ENCODE results near the gene OR5C1.
A peak's percentile ranks its signal among the peaks of the same experiment; 100 is the strongest.
"Not testable (repeated sequence)": the region's sequence is repeated elsewhere in the genome, so short reads cannot be mapped to it uniquely, and the experiment has no call there.

OR5C1 gene
- 0 to 0.88 (median 0) reads per million in 17 experiments for total RNA-seq

DNA sequence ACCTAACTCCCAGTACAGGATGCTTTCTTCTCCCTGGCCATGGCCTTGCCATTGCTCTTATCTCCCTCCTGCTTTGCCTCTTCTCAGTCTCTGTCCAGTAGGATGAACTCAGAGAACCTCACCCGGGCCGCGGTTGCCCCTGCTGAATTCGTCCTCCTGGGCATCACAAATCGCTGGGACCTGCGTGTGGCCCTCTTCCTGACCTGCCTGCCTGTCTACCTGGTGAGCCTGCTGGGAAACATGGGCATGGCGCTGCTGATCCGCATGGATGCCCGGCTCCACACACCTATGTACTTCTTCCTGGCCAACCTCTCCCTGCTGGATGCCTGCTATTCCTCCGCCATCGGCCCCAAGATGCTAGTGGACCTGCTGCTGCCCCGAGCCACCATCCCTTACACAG is at the start of gene OR5C1:
OR5C1 (plus strand) TSS at position 103 of the 400 bp plus-strand sequence; CDS start at position 103, 0 bp downstream.
- no peak for DNase-seq

DNA sequence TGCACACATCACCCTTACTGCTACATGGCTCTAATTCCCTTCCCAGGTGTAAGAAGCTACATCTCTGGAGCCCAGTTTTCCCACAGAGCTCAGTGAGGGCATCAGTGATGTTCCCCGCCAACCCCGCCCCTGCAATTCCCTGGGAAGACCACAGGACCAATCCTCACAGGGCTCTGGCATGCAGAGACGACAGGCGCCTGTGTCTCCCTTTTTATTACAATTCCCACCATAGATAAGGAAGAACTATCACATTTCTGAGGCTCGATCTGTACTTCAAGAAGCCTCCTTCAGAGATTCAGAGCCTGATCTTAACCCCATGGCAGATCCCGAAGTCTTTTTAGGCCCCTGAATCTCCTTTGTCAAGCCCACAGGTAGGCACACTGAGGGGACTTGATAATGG is 46.7 kb upstream of the OR5C1 start, which contains the start of gene OR1L6:
OR1L6 (plus strand) TSS at position 301 of the 400 bp plus-strand sequence. CDS start 7,545 bp downstream, outside the sequence.
- no peak for DNase-seq

DNA sequence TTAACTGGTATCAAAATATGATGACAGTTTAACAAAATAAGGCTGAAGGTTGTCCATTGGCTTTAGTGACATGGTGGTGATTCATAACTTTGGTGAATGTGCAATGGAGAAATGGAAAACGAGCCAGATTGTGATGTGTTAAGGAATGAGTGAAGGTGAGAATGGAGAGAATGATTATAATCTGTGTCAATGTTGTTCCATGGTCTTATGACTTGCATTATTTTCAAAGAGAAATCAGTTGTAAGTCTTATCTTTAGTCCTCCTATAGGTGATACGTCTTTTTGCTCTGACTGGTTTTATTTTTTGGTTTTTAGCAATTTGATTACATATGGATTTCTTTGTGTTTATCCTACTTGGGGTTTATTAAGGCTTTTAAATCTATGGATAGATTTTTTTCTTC is 33.9 kb upstream of the OR5C1 start:
- DNase-seq = no peak

DNA sequence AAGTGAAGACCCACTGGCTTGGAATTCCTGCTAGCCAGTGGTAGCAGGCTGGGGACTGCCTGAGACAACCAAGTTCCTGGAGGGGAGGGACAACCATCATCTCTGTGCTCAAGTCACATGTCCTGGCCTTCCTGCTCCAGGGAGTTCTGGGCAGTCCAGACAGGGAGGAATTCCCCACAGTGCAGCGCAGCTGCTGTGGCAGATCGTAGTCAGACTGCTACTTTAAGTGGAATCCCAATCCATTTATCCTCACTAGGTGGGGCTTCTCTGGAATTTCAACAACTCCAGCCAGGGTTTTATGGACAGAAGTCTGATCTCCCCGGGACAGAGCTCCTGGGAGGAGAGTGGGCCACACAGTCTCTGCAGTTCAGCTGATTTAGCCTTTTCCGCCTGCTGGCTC is 20.9 kb upstream of the OR5C1 start:
- DNase-seq = no peak

DNA sequence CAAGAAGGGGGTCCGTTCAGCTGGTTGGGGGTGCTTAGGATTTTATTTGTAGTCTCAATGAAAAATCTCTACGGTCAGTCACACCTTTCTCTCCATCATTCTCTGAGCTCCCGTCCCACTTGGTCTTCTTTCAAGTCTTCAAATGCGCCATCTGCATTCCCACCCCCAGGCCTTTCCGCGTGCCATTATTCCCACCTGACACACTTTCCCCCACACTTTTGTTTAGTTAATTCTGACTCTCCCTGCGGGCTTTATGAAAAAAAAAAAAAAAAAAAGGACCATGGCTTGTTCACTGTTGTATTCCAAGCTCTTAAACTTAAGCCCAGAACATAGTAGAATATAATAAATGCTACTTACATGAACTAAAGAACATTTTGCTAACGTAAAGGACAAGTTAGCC is 11.7 kb upstream of the OR5C1 start:
- no peak for DNase-seq

DNA sequence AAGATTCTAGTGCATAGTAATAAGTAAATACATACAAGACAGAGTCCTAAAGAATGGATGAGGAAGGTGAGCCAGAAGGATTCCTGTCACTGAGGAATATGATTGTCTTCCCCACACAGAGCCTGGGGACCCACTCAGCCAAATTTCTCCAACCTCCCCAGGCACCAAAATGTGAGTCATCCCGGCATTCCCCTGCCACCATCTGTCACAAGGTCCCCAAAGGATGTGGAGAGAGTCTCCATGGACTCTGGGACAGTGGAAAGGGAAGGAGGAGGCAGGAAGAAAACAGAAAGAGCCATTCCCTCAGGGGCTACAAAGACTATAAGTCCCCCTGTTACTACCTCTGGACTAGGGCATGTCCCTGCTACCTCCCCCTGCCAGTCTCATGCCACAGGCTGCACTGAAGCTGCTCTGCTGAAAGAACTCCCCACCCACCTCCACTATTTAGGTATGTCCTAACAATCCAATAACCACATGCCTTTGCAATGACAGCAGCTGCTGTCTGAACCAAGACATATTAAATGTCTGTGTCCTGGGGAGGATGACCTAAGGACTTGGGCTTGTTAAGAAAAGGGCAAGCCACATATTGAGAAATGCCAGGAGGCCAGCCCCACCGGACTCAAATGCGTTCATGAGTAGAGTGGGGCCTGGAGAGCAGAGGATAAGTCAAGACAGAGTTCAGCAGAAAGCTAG is 10.7 kb upstream of the OR5C1 start:
- DNase-seq = no peak

DNA sequence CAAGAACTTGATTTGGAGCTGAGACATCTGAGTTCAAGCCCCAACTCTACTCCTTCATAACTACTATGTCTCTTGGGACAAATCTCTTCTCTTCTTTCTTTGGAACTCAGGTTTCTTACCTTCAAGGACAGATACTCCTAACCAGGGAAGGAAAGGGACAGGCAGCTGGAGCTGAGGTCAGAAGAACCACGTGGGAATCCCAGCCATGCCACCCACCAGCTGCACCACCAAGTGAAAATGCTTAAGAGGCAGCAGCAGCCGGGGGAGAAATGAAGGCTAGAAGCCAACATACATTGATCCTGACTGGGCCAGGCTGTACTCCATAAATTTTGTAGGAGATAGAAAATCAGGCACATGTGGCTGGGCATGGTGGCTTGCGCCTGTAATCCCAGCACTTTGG is 9.6 kb upstream of the OR5C1 start:
- no peak for DNase-seq

DNA sequence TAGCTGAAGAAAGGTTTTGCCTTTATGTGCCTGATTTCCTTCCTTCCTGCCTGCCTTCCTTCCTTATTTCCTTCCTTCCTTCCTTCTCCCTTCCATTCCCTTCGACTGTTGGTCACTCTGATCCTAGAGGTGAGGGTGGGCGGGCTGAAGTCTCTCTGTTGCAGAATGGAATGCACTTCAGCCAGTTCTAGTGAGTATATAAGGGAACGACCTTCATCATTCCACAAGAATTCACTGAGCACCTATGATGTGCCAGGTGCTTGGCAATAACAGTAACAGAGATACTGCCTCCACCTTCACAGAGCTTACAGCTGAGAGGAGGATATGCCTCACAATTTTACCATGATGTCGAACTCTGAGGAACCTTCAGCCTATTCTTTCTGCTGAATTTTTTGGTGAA is 8.7 kb upstream of the OR5C1 start:
- no peak for DNase-seq

DNA sequence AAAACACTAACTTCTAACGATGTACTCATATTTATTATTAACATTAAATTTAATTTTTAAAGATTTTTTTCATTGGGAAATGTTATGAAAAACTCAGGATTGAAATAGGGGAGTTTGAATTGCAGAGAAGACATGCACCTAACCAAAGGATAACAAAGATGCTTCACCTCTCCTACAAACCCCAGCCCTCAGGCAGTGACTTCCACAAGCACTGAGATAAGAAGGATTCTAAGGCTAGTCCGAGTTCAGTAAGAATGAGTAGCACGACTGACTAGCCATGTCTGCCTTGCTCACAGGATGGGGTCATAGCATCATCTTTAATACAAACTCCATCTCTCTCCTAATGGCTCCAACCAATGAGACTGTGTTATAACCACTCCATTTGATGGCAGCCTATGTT is 7.1 kb upstream of the OR5C1 start:
- no peak for DNase-seq

DNA sequence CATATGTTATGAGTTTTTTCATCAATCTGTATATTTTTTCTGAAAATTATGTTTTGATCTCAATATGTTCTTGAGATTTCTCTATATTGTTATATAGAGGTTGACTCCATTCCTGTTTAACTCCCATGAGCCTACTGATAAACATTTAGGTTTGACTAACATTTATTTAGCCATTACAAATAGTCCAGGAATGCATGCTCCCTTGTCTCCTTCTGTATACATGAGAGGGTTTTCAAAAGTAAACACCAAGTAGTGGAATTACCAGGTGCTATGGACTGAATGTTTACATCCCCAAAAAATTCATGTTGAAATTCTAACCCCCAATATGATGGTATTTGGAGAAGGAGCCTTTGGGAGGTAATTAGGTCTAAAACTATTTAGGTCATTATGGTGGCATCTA is 3.5 kb upstream of the OR5C1 start:
- DNase-seq = no peak

DNA sequence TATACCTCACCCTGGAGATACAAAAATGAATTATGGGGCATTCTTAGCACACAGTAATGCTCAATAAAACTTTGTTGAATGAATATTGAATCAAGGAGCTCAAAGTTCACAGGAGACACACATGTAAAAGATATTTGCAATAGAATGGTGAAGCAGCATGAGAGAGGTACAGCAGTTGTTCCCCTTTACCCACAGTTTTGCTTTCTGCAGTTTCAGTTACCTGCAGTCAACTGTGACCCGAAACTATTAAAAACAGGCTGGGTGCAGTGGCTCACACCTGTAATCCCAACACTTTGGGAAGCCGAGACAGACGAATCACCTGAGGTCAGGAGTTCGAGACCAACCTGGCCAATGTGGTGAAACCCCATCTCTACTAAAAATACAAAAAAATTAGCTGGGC is 2.4 kb upstream of the OR5C1 start:
- no peak for DNase-seq

DNA sequence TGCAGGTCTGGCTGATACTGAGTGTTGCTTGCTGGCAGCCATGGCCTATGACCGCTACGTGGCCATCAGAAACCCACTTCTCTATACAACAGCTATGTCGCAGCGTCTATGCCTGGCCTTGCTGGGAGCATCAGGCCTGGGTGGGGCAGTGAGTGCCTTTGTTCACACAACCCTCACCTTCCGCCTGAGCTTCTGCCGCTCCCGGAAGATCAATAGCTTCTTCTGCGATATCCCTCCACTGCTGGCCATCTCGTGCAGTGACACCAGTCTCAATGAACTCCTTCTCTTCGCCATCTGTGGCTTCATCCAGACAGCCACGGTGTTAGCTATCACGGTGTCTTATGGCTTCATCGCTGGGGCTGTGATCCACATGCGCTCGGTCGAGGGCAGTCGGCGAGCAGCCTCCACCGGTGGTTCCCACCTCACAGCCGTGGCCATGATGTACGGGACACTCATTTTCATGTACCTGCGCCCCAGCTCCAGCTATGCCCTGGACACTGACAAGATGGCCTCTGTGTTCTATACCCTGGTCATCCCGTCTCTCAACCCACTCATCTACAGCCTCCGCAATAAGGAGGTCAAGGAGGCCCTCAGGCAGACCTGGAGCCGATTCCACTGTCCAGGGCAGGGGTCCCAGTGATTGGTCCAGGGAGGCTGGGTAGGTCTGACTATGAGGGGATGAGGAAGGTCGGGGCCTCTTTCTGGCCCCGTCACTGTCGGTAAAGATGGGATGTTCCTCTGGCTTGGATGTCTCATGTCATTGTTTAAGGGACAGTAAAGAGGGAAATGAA is 718 bp downstream of the OR5C1 start:
- no peak for DNase-seq

DNA sequence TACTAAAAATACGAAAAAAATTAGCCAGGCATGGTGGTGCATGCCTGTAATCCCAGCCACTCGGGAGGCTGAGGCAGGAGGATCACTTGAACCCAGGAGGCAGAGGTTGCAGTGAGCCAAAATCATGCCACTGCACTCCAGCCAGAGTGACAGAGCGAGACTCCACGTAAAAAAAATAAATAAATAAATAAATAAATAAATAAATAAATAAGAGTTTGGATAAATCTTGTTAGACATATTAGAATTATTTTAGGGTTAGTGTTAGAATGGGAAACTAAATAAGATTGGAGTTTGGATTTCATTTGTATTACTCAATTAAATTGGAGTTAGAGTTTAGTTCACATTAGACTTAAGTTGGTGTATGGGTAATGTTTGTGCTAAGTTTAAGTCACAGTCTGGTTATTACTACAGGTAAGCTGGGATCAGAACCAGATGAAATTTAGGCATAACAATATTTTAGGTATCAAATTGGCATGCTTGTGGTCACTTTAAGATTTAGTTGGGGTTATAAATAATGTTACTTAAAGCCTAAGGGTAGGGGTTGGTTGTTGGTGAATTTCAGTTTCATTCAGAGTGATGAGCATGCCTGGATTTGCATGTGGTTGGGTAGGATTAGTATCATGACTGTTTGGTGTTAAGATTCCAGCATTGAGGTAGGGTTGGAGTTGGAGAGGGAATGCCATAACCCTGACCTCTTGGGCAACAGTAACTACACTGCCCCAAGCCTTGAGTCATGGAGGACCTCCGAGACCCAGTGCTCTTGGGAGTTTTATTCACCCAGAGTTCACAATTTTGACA is 3.3 kb downstream of the OR5C1 start:
- no peak for DNase-seq

DNA sequence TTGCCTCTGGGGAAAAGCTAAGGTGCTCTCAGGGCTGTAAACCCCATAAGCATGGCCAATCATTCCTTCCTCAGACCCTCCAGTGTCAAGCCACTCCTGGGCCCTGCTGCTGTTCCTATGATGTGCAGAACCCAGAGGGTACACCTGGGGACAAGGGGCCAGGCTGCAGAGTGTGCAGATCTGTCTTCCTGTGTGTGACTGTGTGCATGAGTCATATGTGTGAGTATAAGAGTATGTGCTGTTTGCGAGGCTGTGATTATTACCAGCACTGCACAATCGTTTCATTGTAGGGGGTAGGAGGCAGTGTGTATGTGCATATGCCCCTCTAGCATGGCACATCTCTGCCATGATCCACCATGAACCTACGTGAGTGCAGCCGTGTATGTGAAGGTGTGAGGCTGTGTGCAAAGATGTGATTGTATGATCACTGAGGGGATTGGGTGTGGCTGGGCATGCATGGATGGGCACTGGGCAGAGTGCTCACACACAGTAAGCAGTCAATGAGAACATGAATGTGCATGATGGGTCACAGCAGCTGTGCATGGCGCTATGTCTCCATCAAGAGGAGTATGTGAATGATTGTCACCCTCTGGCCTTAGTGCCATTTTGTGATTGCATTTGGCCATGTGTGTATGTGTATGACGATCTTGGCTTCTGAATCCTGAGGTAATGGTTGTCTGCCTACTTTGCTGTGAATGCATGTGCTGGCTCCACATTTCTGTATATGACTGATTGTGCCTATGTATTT is 8.8 kb downstream of the OR5C1 start:
- no peak for DNase-seq

DNA sequence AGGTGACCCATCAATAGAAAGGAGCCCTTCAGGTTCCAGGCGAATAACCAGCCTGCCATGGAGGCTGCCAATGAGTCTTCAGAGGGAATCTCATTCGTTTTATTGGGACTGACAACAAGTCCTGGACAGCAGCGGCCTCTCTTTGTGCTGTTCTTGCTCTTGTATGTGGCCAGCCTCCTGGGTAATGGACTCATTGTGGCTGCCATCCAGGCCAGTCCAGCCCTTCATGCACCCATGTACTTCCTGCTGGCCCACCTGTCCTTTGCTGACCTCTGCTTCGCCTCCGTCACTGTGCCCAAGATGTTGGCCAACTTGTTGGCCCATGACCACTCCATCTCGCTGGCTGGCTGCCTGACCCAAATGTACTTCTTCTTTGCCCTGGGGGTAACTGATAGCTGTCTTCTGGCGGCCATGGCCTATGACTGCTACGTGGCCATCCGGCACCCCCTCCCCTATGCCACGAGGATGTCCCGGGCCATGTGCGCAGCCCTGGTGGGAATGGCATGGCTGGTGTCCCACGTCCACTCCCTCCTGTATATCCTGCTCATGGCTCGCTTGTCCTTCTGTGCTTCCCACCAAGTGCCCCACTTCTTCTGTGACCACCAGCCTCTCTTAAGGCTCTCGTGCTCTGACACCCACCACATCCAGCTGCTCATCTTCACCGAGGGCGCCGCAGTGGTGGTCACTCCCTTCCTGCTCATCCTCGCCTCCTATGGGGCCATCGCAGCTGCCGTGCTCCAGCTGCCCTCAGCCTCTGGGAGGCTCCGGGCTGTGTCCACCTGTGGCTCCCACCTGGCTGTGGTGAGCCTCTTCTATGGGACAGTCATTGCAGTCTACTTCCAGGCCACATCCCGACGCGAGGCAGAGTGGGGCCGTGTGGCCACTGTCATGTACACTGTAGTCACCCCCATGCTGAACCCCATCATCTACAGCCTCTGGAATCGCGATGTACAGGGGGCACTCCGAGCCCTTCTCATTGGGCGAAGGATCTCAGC is 11.6 kb downstream of the OR5C1 start, which contains the start of gene OR1K1:
OR1K1 (plus strand) TSS at position 58 of the 995 bp plus-strand sequence; CDS start at position 58, 0 bp downstream.
- no peak for DNase-seq

DNA sequence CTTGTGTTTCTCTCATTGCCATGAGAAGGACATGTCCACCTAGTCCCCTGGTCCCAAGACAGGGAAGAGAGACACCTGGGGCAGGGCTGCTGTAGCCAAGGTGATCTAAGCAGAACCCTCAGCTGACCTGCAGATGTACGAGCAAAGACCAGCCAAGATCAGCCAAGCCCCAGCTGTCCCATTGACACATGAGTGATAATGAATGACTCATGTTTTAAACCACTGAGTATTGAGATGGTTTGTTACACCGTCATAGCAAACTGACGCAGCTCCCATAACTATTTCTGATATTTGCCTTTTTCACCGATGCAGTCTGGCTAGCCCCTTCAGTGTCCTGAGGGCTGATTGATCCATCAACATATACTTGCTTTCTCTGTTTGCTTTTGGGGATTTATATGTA is 17.9 kb downstream of the OR5C1 start:
- DNase-seq = no peak

DNA sequence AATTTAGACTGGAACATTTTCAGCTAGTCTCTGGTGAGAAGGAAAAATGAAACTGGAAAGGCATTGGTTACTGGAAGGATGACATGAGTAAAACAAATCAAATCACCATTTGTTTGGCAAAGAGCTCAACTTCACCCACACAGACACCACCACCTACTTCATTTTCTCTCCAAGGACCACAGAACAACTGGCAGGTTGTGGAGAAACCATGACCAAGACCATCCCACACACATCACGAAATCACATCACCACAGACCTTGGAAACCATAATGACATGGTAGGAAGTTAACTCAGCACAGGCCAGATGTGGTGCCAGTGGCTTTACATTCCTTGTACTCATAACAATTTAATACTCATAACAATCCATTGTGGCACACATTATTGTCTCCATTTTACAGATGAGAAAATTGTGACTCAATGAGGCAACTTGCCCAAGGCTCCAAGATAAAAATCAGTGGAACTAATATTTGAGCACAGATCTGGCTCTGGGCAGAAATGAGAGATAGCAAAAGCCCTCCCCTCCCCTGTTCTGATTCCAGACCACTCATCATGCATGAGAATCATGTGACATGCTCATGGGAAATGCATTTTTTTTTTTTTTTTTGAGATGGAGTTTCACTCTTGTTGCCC is 18.7 kb downstream of the OR5C1 start:
- DNase-seq = peak; percentile 52 to 81 (median 60)

DNA sequence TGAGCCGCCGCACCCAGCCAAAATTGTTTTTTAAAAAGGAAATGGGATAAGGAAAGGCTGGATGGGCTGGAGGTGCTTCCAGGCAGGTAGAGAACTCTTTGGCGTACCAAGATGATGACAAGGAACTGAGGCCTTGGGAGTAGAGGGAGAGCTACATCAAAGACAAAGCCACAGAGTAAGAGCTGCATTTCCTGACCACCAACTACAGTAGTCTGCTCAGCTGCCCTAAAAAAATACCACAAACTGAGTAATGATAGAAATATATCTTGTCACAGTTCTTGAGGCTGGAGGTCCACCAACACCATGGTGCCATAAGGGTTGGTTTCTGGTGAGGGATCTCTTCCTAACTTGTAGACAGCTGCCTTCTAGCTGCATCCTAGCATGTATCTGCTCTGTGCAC is 19.4 kb downstream of the OR5C1 start:
- DNase-seq = no peak

DNA sequence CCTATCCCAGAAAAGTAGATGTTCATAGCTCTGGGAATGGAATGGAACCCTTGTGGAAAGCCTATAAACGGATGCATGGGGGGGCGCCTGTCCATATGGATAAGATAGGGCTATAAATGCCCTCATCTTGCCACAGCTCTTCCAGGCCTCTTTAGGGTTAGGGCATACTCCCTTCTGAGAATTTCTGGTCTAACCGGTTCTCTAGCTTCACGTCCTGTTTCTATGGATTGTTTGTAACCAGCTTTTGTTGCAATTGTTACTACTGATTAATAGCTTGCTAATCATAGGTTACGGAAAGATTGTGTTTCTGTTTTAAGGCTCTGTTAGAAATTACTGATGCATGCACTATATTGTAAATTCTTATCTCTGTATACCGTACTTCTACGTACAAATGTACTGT is 20.5 kb downstream of the OR5C1 start:
- DNase-seq = not testable (repeated sequence)

DNA sequence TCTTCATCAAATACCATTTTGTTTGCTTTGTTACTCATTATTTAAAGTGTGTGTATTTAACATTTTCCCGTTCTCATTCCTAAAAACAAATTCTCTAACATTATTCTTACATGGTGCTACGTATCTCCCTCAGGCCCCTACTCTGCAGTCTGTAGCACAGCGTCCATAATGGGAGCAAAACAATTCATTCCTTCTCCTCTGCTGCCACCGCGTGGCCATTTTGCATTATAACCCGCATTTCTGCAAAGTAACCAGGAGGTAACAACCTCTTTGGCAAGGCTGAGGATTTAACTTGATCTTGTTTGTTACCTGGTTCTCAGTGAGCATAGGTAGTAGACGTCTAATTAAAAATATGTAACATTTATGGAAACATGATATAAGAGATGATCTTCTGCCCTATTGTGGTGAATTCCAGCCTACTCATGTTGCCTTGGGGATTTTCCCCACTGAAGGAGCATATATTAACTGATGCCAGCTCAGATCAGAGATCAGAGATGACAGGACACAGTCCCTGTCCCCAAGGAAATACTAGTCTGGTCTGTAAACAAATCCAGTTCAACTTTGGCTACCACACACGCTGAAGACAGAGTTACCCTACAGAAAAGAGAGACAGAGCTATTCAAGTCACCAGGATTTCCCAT is 21.7 kb downstream of the OR5C1 start:
- peak; percentile 83 to 89 (median 86) for DNase-seq

Data from suppressor macrophage (primary cell).